Glutamatergic neuron (in vitro differentiated cells): ENCODE data around the gene TTLL1. TPM values are rescaled to one million over a fixed set of nuclear protein-coding genes. Genes with fewer than 3 reads are reported as not detected.
"Not testable (repeated sequence)": the region's sequence is repeated elsewhere in the genome, so short reads cannot be mapped to it uniquely, and the experiment has no call there.

Experiments
- DNase-seq: peaks from one replicate; pipeline ENCODE4 v3.0.0; 2022
- H3K27ac Mint-ChIP-seq: one replicate; pipeline ENCODE4 v1.8.0; 2020; ENCODE audit warnings: mild to moderate bottlenecking, mixed read lengths, inconsistent platforms; ENCODE audit not compliant: unreplicated experiment
- H3K27me3 Mint-ChIP-seq: one replicate; pipeline ENCODE4 v1.8.0; 2020; ENCODE audit warnings: mild to moderate bottlenecking, moderate library complexity, mixed read lengths, inconsistent platforms; ENCODE audit not compliant: unreplicated experiment
- H3K36me3 Mint-ChIP-seq: one replicate; pipeline ENCODE4 v1.8.0; 2020; ENCODE audit warnings: mild to moderate bottlenecking, mixed read lengths, inconsistent platforms; ENCODE audit not compliant: unreplicated experiment
- H3K4me1 Mint-ChIP-seq: one replicate; pipeline ENCODE4 v1.8.0; 2020; ENCODE audit warnings: mild to moderate bottlenecking, low read depth, mixed read lengths, inconsistent platforms; ENCODE audit not compliant: unreplicated experiment
- H3K4me3 Mint-ChIP-seq: one replicate; pipeline ENCODE4 v1.8.0; 2020; ENCODE audit warnings: mild to moderate bottlenecking, mixed read lengths, inconsistent platforms; ENCODE audit not compliant: unreplicated experiment
- H3K9me3 Mint-ChIP-seq: one replicate; pipeline ENCODE4 v1.8.0; 2020; ENCODE audit warnings: mild to moderate bottlenecking, moderate library complexity, mixed read lengths, inconsistent platforms; ENCODE audit not compliant: unreplicated experiment
- CTCF ChIP-seq: fragments of 200-600 bp; sonication (generic); IDR thresholded peaks from one replicate; pipeline ENCODE4 v1.5.0; 2021; ENCODE audit not compliant: partially characterized antibody, unreplicated experiment
- total RNA-seq: library from RNA; stranded (reverse); fragmentation: NEBNext Ultra II Directional; extraction: Animal tissue kit (Norgen Biotek cat#: 25700); gene quantifications from one replicate; pipeline ENCODE4 v1.2.1, GENCODE V29; 2021; ENCODE audit not compliant: unreplicated experiment

The TTLL1 gene
- total RNA-seq, 1 donor from 2014 or later = 22.0 TPM

- no peak for DNase-seq
- H3K4me3 Mint-ChIP-seq = no peak overlapping the region
- peaks cover 8% of the 10 kb centered on the region for H3K9me3 Mint-ChIP-seq
- H3K27ac Mint-ChIP-seq = no peak overlapping the region
- peaks cover 5% of the 10 kb centered on the region for H3K4me1 Mint-ChIP-seq
- no peak for TF ChIP-seq CTCF
- H3K36me3 Mint-ChIP-seq = no peaks in the 10 kb centered on the region
- H3K27me3 Mint-ChIP-seq = peaks cover 3% of the 10 kb centered on the region
Observed at GRCh38 chr22:43018615-43019014, 70.6 kb downstream of the TTLL1 start.

GRCh38 chr22:43017525-43018460 lies 71.4 kb downstream of the TTLL1 start:
- Mint-ChIP-seq H3K9me3 (peaks cover 11% of the 10 kb centered on the region), H3K4me1 (peaks cover 8% of the 10 kb centered on the region), H3K4me3 (no peak overlapping the region), H3K36me3 (no peaks in the 10 kb centered on the region), H3K27me3 (peaks cover 7% of the 10 kb centered on the region), H3K27ac (no peak overlapping the region)
- no peak for DNase-seq
- TF ChIP-seq CTCF = no peak

GRCh38 chr22:43016150-43016549 lies 73.0 kb downstream of the TTLL1 start:
- H3K9me3 Mint-ChIP-seq = peaks cover 11% of the 10 kb centered on the region
- H3K27me3 Mint-ChIP-seq, H3K36me3 Mint-ChIP-seq, DNase-seq, H3K27ac Mint-ChIP-seq, H3K4me3 Mint-ChIP-seq, H3K4me1 Mint-ChIP-seq: not testable (repeated sequence)

GRCh38 chr22:43015677-43016042 lies 73.5 kb downstream of the TTLL1 start:
- Mint-ChIP-seq H3K4me3 (peak overlapping the region; percentile 90), H3K36me3 (no peaks in the 10 kb centered on the region), H3K27me3 (peaks cover 7% of the 10 kb centered on the region), H3K4me1 (peaks cover 8% of the 10 kb centered on the region), H3K27ac (no peak overlapping the region), H3K9me3 (peaks cover 11% of the 10 kb centered on the region)
- no peak for DNase-seq
- TF ChIP-seq CTCF = no peak

GRCh38 chr22:43014869-43015676 lies 74.1 kb downstream of the TTLL1 start, which contains the start of gene PACSIN2:
PACSIN2 (minus strand) TSS chr22:43015149; CDS start chr22:42912080, 103,069 bp downstream.
- Mint-ChIP-seq H3K4me3 (peak within 1 kb of the TSS; percentile 90), H3K27me3 (peaks cover 7% of the 10 kb centered on the region), H3K9me3 (peaks cover 11% of the 10 kb centered on the region), H3K36me3 (no peaks in the 10 kb centered on the region), H3K27ac (peak within 1 kb of the TSS; percentile 68), H3K4me1 (peaks cover 8% of the 10 kb centered on the region)
- peak; percentile 100 for DNase-seq
- TF ChIP-seq CTCF = no peak
